CD4-positive, alpha-beta T cell treated with Interleukin-15 for 1 hour (primary cell): ENCODE measurements around the gene BCR.
A peak's percentile ranks its signal among the peaks of the same experiment; 100 is the strongest.

Source experiments
- DNase-seq: peaks from one replicate; pipeline ENCODE4 v3.0.0-alpha.2; 2020

The BCR gene

DNA sequence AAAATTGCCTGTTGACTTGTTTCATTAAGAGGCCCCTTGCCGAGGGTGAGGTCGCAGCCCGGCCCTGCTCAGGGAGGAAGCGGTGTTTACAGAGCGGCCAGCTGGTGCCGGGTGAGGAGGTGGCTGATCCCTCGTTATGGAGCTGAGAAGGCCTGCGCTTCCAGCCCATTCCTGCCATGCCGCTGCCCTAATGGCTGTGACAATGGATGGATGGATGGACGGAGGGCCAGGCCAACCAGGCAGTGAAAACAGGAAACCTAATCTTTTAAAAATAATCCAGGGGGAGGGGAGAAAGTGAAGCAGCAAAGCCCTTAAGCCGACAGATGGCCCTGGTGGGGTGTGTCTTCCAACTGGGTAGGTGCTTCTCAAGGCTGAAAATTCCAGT lies 38.5 kb downstream of the BCR start:
- DNase-seq, result no peak

GRCh38 chr22:23219317-23219716 lies 39.0 kb downstream of the BCR start:
- DNase-seq, result no peak

DNA sequence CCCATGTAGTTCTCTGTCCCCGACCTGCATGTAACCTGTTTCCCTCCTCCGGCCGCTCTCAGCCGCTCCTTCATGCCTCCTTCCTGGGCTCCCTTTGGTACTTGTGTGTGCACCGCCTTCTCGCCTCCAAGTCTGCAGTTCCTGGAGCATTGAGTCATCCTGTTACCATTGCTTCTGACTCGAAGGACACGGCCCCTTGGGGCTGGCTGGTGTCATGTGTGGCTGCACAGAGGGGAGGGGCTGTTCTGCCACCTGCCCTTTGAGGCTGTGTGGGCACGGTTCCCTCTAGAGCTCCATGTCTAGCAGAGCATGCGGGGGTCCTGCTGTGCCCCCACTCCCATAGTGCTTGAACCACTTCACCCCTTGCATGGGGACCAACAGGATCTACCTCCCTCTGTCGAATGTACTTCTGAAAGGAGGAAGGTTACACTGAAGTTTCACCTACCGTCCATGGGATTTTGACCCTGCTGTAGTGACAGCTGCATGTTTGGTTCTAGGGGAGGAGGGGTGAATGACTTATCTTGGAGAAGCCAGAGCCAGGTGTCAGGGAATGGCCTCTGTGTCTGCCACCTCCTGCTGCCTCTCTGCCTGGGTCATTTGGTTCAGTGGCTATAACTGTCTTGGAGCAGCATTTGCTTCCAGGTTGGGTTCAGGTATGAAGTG lies 39.6 kb downstream of the BCR start:
- peak; percentile 46 for DNase-seq

GRCh38 chr22:23220485-23221350 lies 40.4 kb downstream of the BCR start:
- DNase-seq, result no peak

DNA sequence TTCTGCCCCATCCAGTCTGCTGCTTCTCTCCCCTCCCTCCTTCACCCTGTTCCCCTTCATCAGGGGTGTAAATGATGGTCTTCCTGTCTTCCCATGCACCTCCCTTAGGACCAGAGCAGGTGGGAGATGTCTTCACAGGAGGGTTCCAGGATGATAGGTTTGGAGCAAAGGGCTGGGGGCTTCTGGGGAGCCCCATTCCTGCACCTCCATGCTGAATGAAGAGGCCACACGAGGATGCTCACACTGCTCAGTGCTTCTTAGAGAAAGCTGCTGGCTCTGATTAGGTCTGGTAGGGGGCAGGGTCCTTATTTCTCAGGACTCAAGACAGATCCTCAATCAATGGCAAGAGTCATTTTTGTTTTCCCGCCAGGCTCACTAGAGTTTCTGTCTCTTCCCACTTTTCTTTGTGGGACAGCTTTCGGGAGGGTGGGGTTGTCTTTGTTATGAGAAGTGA lies 41.1 kb downstream of the BCR start:
- DNase-seq, result no peak

- DNase-seq, result no peak
These were observed 41.9 kb downstream of the BCR start for GRCh38 chr22:23222033-23222792.

DNA sequence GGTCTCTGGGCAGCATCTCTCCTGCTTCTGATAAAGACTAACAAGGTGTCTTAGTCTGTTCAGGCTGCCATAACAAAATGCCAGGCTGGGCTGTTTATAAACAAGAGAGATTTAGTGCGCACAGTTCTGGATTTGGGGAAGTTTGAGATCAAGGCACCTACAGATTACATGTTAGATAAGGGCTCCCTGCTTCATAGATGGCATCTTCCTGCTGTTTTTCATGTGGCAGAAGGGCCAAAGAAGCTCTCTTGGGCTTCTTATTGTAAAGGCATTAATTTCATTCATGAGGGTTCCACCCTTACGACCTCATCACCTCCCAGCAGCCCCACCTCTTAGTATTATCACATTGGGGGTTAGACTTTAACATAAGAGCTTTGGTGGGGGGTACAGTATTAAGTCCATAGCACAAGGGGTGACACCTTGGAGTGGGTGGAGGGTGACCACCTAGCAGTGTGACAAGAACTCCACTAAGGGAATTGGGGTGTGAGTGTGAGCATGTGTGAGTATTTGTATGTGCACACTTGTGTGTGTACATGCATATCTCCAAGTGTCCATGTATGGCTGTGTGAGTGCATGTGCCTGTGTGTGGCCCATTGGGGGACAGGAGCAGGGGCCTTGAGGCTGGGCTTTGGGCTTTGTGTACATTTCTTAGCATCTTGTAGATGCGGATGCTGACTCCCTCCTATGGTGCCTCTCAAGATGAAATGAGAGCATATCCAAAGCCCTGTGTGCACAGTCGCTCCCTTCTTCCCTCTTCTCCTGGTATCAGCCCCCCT lies 42.7 kb downstream of the BCR start:
- no peak for DNase-seq

- DNase-seq, result no peak
These were observed 43.4 kb downstream of the BCR start for GRCh38 chr22:23223569-23224317.

- DNase-seq, result no peak
These were observed 44.5 kb downstream of the BCR start for GRCh38 chr22:23224846-23225245.

DNA sequence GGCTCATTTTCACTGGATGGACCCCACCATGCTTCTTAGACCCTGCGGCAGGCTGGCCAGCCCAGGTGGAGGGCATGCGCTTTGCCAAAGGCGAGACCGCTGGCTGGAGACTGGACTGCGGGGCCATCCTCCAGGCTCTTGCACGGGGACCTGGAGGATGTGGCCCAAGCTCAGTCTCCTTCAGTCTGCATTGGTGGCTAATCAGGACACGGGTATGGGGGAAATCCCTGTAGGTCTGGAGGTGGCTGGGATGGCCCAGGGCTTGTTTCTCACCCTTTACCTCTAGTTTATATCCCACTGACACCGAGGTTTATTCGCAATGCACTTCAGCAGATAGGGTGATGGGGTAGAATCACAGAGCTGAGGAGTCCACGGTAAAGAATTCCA lies 45.0 kb downstream of the BCR start:
- DNase-seq, result no peak

DNA sequence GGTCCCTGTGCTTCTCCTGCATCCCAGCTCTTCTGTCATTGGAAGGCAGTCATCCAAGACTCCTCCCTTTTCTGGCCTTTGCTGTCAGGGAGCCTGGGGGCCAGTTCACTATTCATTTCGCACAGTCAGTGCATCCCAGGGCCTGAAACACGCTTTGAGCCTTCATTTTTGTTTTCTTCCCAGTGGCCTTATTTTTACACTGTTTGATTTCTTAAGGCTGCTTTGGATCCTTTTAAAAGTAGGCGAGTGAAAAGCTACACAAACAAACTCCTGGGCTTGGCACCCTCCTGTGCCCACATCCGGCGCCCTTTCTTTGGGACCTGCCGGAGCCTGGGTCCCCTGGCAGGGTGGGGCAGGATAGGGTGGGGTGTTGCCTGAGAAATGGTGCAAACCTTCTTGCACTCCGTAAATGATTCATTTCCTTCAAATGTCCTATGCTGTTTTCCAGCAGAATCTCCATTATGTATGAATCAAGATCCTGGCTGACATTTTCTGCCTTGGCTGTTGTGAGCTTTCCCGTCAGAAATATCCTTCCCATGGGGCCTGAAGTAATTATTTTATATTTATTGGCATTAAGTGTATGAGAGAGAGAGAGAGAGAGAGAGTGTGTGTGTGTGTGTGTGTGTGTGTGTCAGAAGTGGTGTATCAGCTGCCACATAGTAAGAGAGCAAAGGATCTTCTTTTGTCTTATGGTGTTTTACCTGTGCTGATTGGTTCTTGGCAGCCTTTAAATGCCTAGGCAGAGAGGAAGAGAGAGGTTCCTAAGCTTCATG lies 45.6 kb downstream of the BCR start:
- DNase-seq, result peak; percentile 35

DNA sequence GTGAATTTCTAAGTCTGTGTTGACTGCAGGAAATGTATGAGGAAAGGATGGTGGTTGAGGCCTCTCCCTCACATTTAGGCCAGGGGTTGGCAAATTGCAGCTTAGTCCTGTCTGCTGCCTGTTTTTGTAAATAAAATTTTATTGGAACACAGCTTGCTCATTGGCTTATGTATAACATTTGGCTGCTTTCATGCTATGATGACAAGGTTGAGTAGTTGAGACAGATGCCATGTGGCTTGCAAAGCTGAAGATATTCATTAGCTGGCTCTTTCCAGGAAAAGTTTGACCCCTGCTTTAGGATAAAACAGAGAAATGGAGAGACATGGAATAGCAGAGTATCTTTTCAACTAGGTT lies 46.2 kb downstream of the BCR start:
- DNase-seq, result no peak

GRCh38 chr22:23227380-23227779 lies 47.1 kb downstream of the BCR start:
- DNase-seq, result no peak

GRCh38 chr22:23228503-23228902 lies 48.2 kb downstream of the BCR start:
- no peak for DNase-seq

DNA sequence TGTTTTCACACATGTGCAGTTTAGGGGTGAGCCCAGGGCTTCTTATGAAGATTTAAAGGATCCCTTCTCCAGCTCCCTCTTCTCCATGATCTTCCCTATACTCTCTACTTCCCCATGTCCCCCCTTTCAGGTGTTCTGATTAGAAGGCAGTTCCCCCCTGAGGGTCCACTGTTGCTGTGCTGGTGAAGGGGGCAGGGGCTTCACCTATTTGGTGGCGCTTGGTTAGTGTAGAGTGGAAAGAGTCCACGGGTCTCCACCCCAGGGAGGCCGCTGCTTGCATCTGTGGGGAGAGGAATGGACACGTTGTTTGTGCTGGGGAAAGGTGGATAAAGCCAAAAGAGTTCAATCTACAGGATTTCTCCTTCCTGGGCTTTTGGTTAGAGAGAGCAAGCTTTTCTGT lies 49.3 kb downstream of the BCR start:
- DNase-seq, result no peak

DNA sequence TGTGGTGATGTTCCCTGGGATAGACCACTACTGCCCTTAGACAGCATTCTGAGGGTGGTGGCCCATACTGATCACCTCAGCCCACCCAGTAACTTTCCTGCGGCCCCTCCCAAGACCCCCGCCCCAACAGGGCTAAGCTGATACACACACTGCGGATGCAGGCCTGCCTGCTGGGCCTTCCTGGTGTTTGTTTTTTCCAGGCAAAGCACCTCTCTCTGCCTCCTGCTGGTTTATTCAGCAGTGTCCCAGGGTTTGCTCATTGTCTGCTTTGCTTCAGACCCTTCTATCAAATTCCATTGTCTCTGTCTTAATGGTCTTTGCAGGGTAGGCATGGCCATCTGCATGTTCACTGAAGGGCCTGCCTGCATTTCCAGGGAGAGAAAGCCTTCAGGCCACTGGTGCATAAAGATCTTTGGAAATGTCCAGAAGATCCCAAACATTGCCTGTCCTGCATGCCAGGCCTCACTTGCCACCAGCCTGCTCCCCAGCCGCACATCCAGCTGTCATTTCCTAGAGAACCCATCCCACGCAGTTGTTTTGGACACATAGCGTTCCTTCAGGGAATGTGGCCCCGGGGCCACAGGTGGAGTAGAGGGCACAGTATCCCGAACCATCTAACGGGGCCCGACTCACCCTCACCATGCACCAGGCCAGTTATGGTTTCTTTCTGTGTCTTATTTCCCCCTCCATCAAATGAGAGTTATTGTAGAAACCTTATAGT lies 50.2 kb downstream of the BCR start:
- no peak for DNase-seq

DNA sequence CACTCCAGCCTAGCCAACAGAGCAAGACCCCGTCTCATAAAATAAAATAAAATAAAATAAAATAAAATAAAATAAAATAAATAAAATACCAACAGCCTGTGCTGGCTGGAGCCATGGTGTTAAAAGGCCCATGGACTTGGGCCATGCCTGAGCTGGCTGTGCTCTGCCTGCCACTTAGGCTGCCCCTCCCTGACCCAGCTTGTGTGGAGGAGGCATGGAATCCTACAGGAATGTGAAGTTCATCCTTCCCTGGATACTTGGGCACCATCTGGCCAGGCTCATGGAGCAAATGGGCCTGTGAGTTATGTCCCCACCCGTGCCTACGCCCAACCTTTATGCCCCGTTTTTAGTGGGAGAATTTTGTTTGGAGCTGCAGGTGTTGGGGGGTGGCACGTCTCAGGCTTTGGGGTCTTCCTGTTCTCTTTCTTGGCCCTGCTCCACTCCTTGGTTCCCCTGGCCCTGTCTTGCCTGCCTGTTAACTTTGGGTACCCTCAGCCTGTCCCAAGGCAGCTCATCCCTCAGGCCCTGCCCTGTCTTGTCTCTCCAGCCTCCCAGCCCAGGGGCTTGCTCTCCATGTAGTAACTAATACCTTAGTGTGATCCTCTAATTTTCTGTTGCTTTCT lies 51.3 kb downstream of the BCR start:
- DNase-seq, result no peak

DNA sequence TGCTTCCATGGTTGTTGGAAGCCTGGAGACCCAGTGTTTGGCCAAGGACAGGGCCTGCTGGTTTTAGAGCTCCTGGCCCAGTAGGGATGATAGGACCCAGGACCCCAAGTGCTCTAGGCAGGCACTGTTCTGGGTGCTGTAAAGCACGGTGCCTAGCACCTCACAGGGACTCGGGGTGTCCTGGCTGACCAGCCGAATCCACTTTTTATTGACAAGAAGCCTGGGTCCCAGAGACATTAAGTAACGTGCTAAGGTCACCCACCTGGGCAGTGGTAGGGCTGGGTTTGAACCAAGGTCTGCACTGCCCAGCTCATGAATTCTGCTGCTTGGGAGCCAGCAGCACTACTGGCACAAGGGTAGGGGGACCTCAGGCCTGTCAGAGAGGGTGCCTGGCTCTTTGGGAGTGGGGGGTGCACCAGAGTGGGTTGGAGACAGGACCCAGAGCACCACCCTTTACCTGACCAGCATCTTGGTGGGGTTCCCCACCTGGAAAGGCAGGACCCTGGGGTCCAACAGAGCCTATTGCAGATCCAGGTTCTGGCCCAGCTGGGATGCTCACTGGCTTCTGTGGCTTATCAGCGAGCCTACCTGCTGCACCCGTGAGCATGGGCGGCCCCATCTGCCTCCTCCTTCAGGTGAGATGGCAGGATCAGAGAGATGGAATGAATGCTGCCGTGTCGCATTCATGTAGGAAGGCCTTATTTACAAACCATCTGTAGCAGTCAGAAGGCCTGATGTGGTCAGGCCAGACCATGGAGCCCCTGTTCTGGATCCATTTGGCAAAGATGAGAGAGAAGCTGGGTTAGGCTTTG lies 52.0 kb downstream of the BCR start:
- DNase-seq, result no peak

- DNase-seq, result no peak
These were observed 52.8 kb downstream of the BCR start for GRCh38 chr22:23233084-23233531.
